Muscle layer of duodenum (tissue), 2 donors: ENCODE data around the gene ECE1.

ENCODE experiments used
- H3K27ac ChIP-seq: one replicate; pipeline ENCODE4 v1.7.0; 2013; ENCODE audit warnings: mild to moderate bottlenecking, low read length
- H3K27me3 ChIP-seq: one replicate; pipeline ENCODE4 v1.7.0; 2013; ENCODE audit warnings: low read depth, mild to moderate bottlenecking, control low read depth, low read length
- H3K36me3 ChIP-seq, 2 donors: one replicate each; pipeline ENCODE4 v1.7.0; 2013; ENCODE audit warnings: low read length in 2 of 2, control low read depth in 1 of 2, mild to moderate bottlenecking in 1 of 2; ENCODE audit not compliant: insufficient read depth in 2 of 2, control insufficient read depth in 1 of 2
- H3K4me1 ChIP-seq, 2 donors: one replicate each; pipeline ENCODE4 v1.7.0; 2013; ENCODE audit warnings: low read length in 2 of 2, mild to moderate bottlenecking in 2 of 2, control low read depth in 1 of 2, moderate library complexity in 1 of 2; ENCODE audit not compliant: insufficient read depth in 2 of 2, control insufficient read depth in 1 of 2
- H3K4me3 ChIP-seq, 2 donors: one replicate each; pipeline ENCODE4 v1.7.0; 2013; ENCODE audit warnings: low read length in 2 of 2, low read depth in 1 of 2, mild to moderate bottlenecking in 1 of 2
- H3K9me3 ChIP-seq, 2 donors: one replicate each; pipeline ENCODE4 v1.7.0; 2013; ENCODE audit warnings: low read length in 2 of 2, control low read depth in 1 of 2, mild to moderate bottlenecking in 1 of 2; ENCODE audit not compliant: control insufficient read depth in 1 of 2
- donor health status: healthy.

Gene ECE1

GRCh38 chr1:21254335-21254951, 35.8 kb downstream of the ECE1 start:
- H3K27ac ChIP-seq: no peak overlapping the region
- H3K36me3 ChIP-seq: peaks cover 31 to 56% of the 10 kb centered on the region in 2 donors
- no peaks in the 10 kb centered on the region for H3K9me3 ChIP-seq
- H3K27me3 ChIP-seq: no peaks in the 10 kb centered on the region
- H3K4me3 ChIP-seq: no peak overlapping the region
- H3K4me1 ChIP-seq: peaks cover 0 to 26% of the 10 kb centered on the region in 2 donors

DNA sequence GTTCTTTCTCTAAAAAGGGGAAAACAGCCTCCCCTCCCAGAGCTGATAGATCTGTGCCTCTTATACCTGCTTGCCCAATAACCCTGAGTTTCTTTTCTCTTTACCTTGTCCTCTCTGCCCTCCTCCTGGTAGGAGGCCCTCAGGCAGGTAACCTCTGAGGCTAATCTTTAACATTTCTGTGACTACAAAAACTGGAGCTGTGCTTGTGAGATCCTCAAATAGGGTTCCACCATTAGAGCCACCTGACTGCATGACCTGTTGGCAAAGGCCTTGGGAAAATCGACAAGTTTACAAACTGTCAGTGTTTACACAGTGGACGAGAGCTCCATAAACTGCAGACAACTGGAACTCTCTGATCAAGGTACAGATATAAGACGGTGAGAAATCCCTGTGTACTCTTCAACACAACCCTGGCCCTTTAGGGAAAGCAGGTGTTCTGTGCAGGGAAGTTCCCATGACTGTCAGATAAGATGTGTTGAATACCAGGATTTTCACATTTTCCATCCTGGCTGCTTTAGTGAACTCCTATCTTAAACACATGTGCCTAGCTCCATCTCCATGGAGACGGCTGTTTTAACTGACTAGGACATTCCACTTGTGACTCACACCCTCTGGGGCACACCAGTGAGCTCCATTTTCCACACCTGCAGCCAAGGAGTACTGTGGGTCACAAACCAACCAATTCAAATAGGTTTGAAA, 38.3 kb downstream of the ECE1 start:
- Histone ChIP-seq H3K4me1 (peaks cover 0 to 26% of the 10 kb centered on the region in 2 donors), H3K27ac (peak overlapping the region; percentile 81), H3K9me3 (no peaks in the 10 kb centered on the region), H3K36me3 (peaks cover 27 to 48% of the 10 kb centered on the region in 2 donors), H3K27me3 (no peaks in the 10 kb centered on the region), H3K4me3 (no peak overlapping the region)

DNA sequence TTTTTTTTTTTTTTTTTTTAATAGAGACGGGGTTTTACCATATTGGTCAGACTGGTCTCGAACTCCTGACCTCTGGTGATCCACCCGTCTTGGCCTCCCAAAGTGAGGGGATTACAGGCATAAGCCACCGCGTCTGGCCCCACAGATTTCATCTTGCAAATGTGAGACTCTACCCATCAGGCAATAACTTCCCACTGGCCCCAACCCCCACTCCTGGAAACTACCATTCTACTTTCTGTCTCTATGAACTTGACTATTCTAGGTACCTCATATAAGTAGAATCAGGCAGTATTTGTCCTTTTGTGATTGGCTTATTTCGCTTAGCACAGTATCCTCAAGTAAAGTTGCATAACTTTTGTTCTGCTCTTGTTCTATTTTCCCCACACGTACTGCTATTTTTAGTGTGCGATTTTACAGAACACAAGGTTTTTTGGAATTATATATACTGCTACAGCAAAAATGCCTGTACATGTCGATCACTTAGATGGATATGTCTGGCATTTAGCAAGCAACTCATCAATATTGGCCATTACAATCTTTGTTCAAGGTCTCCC, 40.2 kb downstream of the ECE1 start:
- H3K4me3 ChIP-seq: no peak overlapping the region
- peaks cover 35 to 50% of the 10 kb centered on the region in 2 donors for H3K36me3 ChIP-seq
- H3K4me1 ChIP-seq: peaks cover 0 to 19% of the 10 kb centered on the region in 2 donors

DNA sequence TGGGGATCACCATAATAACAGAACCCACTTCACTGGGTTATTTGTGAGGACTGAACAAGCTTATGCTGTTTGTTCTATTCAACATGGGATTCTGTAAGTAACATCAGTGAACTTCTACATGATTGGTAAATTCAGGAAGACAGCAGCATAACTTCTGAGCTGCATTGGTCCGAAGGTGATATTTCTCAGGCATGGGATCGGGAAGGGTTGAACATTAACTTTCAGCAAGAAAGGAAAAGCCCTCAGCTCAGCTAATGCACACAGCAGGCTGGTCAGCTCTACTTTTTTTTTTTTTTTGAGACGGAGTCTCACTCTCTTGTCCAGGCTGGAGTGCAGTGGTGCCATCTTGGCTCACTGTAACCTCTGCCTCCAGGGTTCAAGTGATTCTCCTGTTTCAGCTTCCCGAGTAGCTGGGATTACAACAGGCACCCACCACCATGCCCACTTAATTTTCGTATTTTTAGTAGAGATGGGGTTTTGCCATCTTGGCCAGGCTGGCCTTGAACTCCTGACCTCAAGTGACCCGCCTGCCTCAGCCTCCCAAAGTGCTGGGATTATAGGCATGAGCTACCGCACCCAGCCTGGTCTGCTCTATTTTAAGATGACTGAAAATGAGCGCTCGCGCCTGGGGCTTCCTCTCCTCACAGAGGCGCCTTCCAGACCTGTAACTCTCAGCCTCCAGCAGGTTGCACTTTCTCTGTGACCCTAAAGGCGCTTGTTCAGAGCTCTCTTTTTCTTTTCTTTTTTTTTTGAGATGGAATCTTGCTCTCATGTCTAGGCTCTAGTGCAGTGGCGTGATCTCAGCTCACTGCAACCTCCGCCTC, 42.2 kb downstream of the ECE1 start:
- H3K36me3 ChIP-seq: peaks cover 51 to 66% of the 10 kb centered on the region in 2 donors
- no peak overlapping the region for H3K4me3 ChIP-seq

More for the DNA sequence above, 40.2 kb downstream of the ECE1 start:
- no peaks in the 10 kb centered on the region for H3K27me3 ChIP-seq
- H3K9me3 ChIP-seq: no peaks in the 10 kb centered on the region
- no peak overlapping the region for H3K27ac ChIP-seq

DNA sequence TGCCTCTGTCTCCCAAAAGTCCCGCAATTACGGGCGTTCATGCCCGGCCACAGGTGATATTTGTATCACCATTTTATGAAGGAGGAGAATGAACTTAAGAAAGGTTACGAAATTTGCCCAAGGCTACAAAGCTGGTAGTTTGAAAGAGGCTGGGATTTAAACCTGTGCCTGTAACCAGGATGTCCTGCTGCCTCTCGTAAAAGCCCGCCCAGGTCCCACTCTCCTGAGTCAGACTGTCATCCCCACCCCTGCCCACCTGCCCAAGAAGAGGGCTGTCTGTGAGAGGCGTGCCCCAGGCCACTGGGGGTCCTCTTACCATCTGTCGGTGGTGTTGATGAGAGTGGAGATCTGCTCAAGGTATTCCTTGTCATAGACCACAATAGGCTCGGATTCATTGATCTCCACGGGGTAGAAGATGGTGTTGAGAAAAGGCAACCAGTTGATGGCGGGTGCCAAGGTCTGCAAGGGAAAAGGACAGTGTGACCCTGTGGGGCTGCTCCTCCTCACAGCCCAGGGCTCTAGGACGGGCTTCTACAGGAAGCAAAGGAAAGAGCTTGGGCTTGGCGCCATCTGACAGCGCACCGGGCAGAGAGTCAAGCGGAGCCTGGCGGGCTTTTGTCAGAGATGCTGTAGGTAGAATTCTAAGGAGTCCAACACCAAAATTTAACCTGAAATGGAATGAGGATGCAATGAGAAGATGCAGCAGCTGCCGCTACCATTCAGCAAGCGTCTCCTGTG, 43.2 kb downstream of the ECE1 start:
- peaks cover 0 to 4% of the 10 kb centered on the region in 2 donors for H3K4me1 ChIP-seq
- no peaks in the 10 kb centered on the region for H3K27me3 ChIP-seq
- peaks cover 55 to 70% of the 10 kb centered on the region in 2 donors for H3K36me3 ChIP-seq
- H3K4me3 ChIP-seq: no peak overlapping the region
- no peaks in the 10 kb centered on the region for H3K9me3 ChIP-seq
- no peak overlapping the region for H3K27ac ChIP-seq

More for the DNA sequence above, 42.2 kb downstream of the ECE1 start:
- H3K9me3 ChIP-seq: no peaks in the 10 kb centered on the region
- H3K27ac ChIP-seq: no peak overlapping the region
- H3K27me3 ChIP-seq: no peaks in the 10 kb centered on the region
- H3K4me1 ChIP-seq: peaks cover 0 to 9% of the 10 kb centered on the region in 2 donors

DNA sequence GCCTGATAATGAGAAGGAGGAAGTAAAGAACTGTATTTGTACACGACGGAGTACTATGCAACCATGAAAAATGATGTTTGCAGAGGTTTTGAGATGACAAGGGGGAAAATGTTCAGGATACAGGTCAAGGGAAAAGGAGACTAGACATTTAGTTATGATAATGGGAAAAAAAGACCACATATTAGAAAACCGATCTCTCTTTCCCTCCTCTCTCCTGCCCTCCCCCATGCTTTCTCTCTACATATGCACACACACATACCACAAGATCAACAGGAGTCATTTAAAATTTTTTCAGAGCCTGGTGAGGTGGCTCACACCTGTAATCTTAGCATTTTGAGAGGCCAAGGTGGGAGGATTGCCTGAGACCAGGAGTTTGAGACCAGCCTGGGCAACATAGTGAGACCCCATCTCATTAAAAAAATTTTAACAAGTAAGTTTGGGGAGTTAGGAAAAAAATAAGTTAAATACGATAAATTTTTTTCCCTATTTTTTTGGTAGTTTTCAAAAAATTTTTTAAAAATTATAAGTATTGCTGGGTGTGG, 44.5 kb downstream of the ECE1 start:
- H3K36me3 ChIP-seq: peaks cover 48 to 74% of the 10 kb centered on the region in 2 donors
- H3K4me1 ChIP-seq: no peaks in the 10 kb centered on the region
- H3K4me3 ChIP-seq: no peak overlapping the region
- no peak overlapping the region for H3K27ac ChIP-seq
- H3K27me3 ChIP-seq: no peaks in the 10 kb centered on the region
- no peaks in the 10 kb centered on the region for H3K9me3 ChIP-seq

GRCh38 chr1:21244986-21245687, 45.1 kb downstream of the ECE1 start:
- H3K36me3 ChIP-seq: peaks cover 48 to 73% of the 10 kb centered on the region in 2 donors
- H3K27ac ChIP-seq: no peak overlapping the region
- H3K27me3 ChIP-seq: no peaks in the 10 kb centered on the region

GRCh38 chr1:21244154-21244553, 46.1 kb downstream of the ECE1 start:
- Histone ChIP-seq H3K9me3 (no peaks in the 10 kb centered on the region), H3K27ac (no peak overlapping the region), H3K4me1 (no peaks in the 10 kb centered on the region), H3K36me3 (peaks cover 48 to 70% of the 10 kb centered on the region in 2 donors), H3K27me3 (no peaks in the 10 kb centered on the region), H3K4me3 (no peak overlapping the region)

More at GRCh38 chr1:21244986-21245687, 45.1 kb downstream of the ECE1 start:
- Histone ChIP-seq H3K4me1 (no peaks in the 10 kb centered on the region), H3K4me3 (no peak overlapping the region), H3K9me3 (no peaks in the 10 kb centered on the region)

- no peaks in the 10 kb centered on the region for H3K9me3 ChIP-seq
- no peaks in the 10 kb centered on the region for H3K4me1 ChIP-seq
- peaks cover 54 to 81% of the 10 kb centered on the region in 2 donors for H3K36me3 ChIP-seq
- H3K27ac ChIP-seq: no peak overlapping the region
- H3K27me3 ChIP-seq: no peaks in the 10 kb centered on the region
- no peak overlapping the region for H3K4me3 ChIP-seq
Measured at GRCh38 chr1:21242846-21243245, 47.4 kb downstream of the ECE1 start.
